Suprapubic skin (tissue), 3 donors: ENCODE data around the gene HENMT1.

ENCODE experiments used
- POLR2AphosphoS5 ChIP-seq, 3 donors: sonication (generic); formaldehyde crosslinking; IDR thresholded peaks; one replicate each; pipeline ENCODE4 v1.6.1; 2017; ENCODE audit warnings: antibody characterized with exemption in 3 of 3
- TF ChIP-seq, protein P1 (sequence below), 2 donors: fragments of 200-600 bp in 1 of 2; fragments of 450-650 bp in 1 of 2; sonication (generic) in 1 of 2; IDR thresholded peaks; one replicate each; pipeline ENCODE4 v1.5.1; 2016 to 2019; ENCODE audit warnings: antibody characterized with exemption in 2 of 2, mild to moderate bottlenecking in 1 of 2, moderate library complexity in 1 of 2

DNA sequence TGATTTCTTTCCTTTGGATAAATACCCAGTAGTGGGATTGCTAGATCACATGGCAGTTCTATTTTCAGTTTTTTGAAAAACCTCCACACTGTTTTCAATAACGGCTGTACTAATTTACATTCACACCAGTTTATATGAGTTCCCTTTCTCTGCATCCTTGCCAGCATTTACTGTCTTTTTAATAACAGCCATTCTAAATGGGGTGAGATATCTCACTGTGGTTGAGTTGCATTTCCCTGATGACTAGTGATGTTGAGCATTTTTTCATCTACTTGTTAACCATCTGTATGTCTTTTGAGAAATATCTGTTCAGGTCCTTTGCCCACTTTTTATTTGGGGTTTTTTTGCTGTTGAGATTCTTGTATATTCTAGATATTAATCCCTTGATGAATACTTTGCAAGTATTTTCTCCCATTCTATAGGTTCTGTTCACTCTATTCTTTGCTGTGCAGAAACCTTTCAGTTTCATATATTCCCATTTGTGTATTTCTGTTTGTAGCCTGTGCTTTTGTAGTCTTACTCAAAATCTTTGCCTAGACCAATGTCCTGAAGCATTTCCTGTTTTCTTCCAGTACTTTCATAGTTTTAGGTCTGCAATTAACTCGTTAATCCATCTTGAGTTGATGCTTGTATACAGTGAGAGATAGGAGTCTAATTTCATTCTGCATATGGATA is 7.3 kb downstream of the HENMT1 start:
- TF ChIP-seq, protein P1, sequence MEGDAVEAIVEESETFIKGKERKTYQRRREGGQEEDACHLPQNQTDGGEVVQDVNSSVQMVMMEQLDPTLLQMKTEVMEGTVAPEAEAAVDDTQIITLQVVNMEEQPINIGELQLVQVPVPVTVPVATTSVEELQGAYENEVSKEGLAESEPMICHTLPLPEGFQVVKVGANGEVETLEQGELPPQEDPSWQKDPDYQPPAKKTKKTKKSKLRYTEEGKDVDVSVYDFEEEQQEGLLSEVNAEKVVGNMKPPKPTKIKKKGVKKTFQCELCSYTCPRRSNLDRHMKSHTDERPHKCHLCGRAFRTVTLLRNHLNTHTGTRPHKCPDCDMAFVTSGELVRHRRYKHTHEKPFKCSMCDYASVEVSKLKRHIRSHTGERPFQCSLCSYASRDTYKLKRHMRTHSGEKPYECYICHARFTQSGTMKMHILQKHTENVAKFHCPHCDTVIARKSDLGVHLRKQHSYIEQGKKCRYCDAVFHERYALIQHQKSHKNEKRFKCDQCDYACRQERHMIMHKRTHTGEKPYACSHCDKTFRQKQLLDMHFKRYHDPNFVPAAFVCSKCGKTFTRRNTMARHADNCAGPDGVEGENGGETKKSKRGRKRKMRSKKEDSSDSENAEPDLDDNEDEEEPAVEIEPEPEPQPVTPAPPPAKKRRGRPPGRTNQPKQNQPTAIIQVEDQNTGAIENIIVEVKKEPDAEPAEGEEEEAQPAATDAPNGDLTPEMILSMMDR (IDR thresholded peaks at IDR 0.05): no peak
- TF ChIP-seq POLR2AphosphoS5 (IDR thresholded peaks at IDR 0.05): no peak
